ENCODE data around the gene PCDHGA5.

- TF ChIP-seq CTCF (IDR thresholded peaks at IDR 0.05; ENCODE audit: poor library complexity), result no peak
- no peak for TF ChIP-seq EZH2 (IDR thresholded peaks at IDR 0.05; ENCODE audit: borderline replicate concordance)
- TF ChIP-seq EZH2phosphoT487 (IDR thresholded peaks at IDR 0.05; ENCODE audit: low read depth, severe bottlenecking, unreplicated experiment), result no peak
Observed at GRCh38 chr5:141351591-141351990, 12.4 kb upstream of the PCDHGA5 start.

Data from hepatocyte (in vitro differentiated cells).